SU-DHL-6 (cell line): Measurements from ENCODE around the gene GMEB2.

Source experiments
- H2AFZ ChIP-seq: fragments of 200-600 bp; sonication (generic); 2 replicates; pipeline ENCODE4 v1.6.1; 2014; ENCODE audit warnings: low read depth, mild to moderate bottlenecking, moderate library complexity, mixed read lengths, antibody characterized with exemption, low read length; ENCODE audit not compliant: severe bottlenecking
- H3F3A ChIP-seq: fragments of 200-600 bp; shearing (Covaris generic); 2 replicates; pipeline ENCODE4 v1.6.0; 2016; ENCODE audit warnings: antibody characterized with exemption, mild to moderate bottlenecking; ENCODE audit not compliant: insufficient read depth
- H3K27ac ChIP-seq: fragments of 200-600 bp; sonication (generic); 2 replicates; pipeline ENCODE4 v1.5.1; 2016; ENCODE audit warnings: low read depth, mild to moderate bottlenecking, low read length, moderate library complexity, mixed read lengths
- H3K27me3 ChIP-seq: fragments of 200-600 bp; sonication (generic), shearing (Covaris generic); 2 replicates; pipeline ENCODE4 v1.6.0; 2014; ENCODE audit warnings: mild to moderate bottlenecking, low read length
- H3K36me3 ChIP-seq: fragments of 200-600 bp; sonication (generic); 2 replicates; pipeline ENCODE4 v1.6.1; 2014; ENCODE audit warnings: mild to moderate bottlenecking, low read length, mixed read lengths
- H3K4me2 ChIP-seq: fragments of 300-600, 200-600 bp; shearing (Covaris generic), sonication (generic); 2 replicates; pipeline ENCODE4 v1.6.0; 2014; ENCODE audit warnings: low read length, low read depth, mild to moderate bottlenecking; ENCODE audit not compliant: poor library complexity, severe bottlenecking
- H3K4me3 ChIP-seq: fragments of 200-600 bp; sonication (generic); 2 replicates; pipeline ENCODE4 v1.5.1; 2014; ENCODE audit warnings: antibody characterized with exemption, low read length, mild to moderate bottlenecking, mixed read lengths; ENCODE audit not compliant: insufficient read depth, poor library complexity, severe bottlenecking
- H3K79me2 ChIP-seq: fragments of 200-600 bp; sonication (generic); 2 replicates; pipeline ENCODE4 v1.6.1; 2014; ENCODE audit warnings: mild to moderate bottlenecking, low read length, moderate library complexity; ENCODE audit not compliant: insufficient read depth
- H3K9ac ChIP-seq: fragments of 200-600 bp; sonication (generic); 2 replicates; pipeline ENCODE4 v1.7.0; 2014; ENCODE audit warnings: mild to moderate bottlenecking, low read length
- H3K9me2 ChIP-seq: fragments of 200-600 bp; sonication (generic); replicated peaks from 2 replicates; pipeline ENCODE4 v1.6.1; 2014; ENCODE audit warnings: low read length; ENCODE audit not compliant: insufficient read depth
- H3K9me3 ChIP-seq: fragments of 200-600 bp; sonication (generic); 2 replicates; pipeline ENCODE4 v1.6.1; 2014; ENCODE audit warnings: low read length, mixed read lengths; ENCODE audit not compliant: insufficient read depth
- H4K20me1 ChIP-seq: fragments of 200-600 bp; sonication (generic); 2 replicates; pipeline ENCODE4 v1.6.1; 2014; ENCODE audit warnings: low read depth, mild to moderate bottlenecking, antibody characterized with exemption, low read length, moderate library complexity, mixed read lengths
- CTCF ChIP-seq: fragments of 200-600 bp; sonication (generic); IDR thresholded peaks from one replicate; pipeline ENCODE4 v1.5.1; 2017; ENCODE audit warnings: antibody characterized with exemption, mild to moderate bottlenecking, low read length, moderate library complexity; ENCODE audit not compliant: insufficient read depth, poor library complexity, severe bottlenecking
- EZH2phosphoT487 ChIP-seq: fragments of 200-600 bp; sonication (generic), shearing (Covaris generic); conservative IDR thresholded peaks from 2 replicates; pipeline ENCODE4 v1.6.1; 2018; ENCODE audit warnings: mild to moderate bottlenecking, antibody characterized with exemption, low read length, moderate library complexity, mixed read lengths

GMEB2 gene

DNA sequence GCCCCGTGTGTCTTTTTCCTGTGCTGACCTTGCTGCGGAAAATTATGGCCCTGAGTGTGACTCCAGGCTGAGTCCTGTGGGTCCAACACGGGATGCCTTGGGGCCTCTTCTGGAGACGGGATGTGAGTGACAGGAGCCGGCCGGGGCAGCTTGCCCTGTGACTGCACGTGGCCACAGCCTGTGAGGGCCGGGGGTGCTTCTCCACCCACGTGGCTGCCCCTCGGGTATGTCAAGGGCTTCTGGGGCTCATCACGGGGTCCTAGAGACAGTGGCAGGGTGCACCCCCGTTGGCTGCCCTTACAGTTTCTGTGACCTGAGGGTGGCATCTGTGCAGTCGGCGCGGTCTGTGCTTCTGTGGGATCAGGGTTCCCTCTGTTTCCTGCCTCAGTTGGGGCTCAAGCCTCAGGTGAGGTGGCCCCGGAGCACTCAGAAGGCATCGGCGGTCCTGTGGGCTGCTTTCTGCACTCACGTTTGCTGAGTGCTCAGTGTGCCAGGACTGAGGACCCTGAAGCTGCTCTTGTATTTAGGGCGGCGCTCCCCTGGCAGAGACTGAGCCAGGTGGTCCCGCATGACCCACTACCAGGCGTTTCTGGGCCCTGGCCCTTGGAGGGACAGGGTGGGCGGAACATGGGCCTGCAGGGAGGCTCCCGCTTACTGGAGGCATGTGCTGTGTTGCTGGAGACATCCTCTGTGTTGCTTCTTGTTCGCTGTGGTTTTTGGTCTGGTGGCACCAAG is 36.6 kb upstream of the GMEB2 start:
- Histone ChIP-seq H3K27ac (no peak overlapping the region), H3K9me3 (no peaks in the 10 kb centered on the region), H2AFZ (no peak overlapping the region), H3K4me3 (no peak overlapping the region), H3K4me2 (no peak overlapping the region), H3K9ac (no peak overlapping the region), H3F3A (no peaks in the 10 kb centered on the region), H4K20me1 (no peaks in the 10 kb centered on the region), H3K27me3 (no peaks in the 10 kb centered on the region), H3K9me2 (no peaks in the 10 kb centered on the region), H3K36me3 (no peaks in the 10 kb centered on the region), H3K79me2 (peaks cover 13% of the 10 kb centered on the region)
- no peak for TF ChIP-seq EZH2phosphoT487
- no peak for TF ChIP-seq CTCF

- no peak for TF ChIP-seq CTCF
- TF ChIP-seq EZH2phosphoT487, result no peak
- no peak overlapping the region for H2AFZ ChIP-seq
- H4K20me1 ChIP-seq, result no peaks in the 10 kb centered on the region
- H3K4me3 ChIP-seq, result no peak overlapping the region
- peaks cover 13% of the 10 kb centered on the region for H3K79me2 ChIP-seq
- H3K9ac ChIP-seq, result no peak overlapping the region
- H3K9me2 ChIP-seq, result no peaks in the 10 kb centered on the region
- H3F3A ChIP-seq, result no peaks in the 10 kb centered on the region
- H3K27me3 ChIP-seq, result no peaks in the 10 kb centered on the region
- H3K36me3 ChIP-seq, result no peaks in the 10 kb centered on the region
- H3K4me2 ChIP-seq, result no peak overlapping the region
- H3K27ac ChIP-seq, result no peak overlapping the region
- H3K9me3 ChIP-seq, result no peaks in the 10 kb centered on the region
Measured at GRCh38 chr20:63662813-63663189, 35.9 kb upstream of the GMEB2 start.

DNA sequence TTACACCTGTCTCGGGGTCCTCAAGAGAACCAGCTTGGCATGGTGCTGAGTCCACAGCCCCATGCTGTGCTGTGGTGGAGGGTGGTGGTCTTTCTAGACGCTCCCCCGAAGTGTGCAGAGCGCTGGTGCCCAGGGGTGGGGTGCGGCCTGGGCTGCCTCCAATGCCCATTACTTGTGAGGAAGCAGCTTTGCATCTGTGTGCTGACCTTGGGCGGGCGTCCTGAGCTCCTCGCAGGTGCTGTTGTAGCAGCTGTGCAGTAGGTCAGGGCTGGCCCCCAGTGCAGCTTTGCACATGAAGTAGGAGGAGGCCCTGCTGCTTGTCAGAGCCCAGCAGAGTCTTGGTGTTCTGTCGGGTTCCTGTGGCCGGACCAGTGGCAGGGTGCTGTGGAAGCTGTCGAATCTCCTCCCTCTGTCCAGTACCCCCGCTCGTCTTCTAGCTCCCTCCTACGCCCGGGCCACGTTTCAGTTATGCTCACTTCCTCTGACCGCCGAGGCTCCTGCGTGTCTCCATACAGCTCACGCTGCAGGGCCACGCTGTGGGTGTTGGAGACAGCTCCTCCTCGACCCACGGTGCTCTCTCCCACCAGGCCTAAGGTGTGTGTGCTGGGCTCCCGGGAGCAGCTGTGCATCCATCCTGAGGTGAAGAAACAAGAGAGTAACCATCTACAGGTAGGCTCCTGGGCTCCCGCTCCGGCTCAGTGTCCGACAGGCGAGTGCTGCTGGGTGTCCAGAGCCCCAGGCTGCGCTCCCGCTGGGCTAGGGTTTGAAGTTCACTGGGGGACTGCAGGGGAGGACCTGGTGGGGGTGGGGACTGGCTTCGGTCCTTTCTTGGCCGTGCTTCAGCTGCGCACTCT is 35.3 kb upstream of the GMEB2 start:
- peaks cover 13% of the 10 kb centered on the region for H3K79me2 ChIP-seq
- H3K9me2 ChIP-seq, result no peaks in the 10 kb centered on the region
- no peak overlapping the region for H3K9ac ChIP-seq
- H3K27me3 ChIP-seq, result no peaks in the 10 kb centered on the region
- H3F3A ChIP-seq, result no peaks in the 10 kb centered on the region
- H4K20me1 ChIP-seq, result no peaks in the 10 kb centered on the region
- no peak overlapping the region for H3K27ac ChIP-seq
- H2AFZ ChIP-seq, result no peak overlapping the region
- H3K4me3 ChIP-seq, result no peak overlapping the region
- no peaks in the 10 kb centered on the region for H3K36me3 ChIP-seq
- TF ChIP-seq EZH2phosphoT487 (no peak), CTCF (no peak)
- no peak overlapping the region for H3K4me2 ChIP-seq
- H3K9me3 ChIP-seq, result no peaks in the 10 kb centered on the region
